Heart left ventricle (tissue), 16 donors: Measurements from ENCODE around the gene PHOSPHO1. TPM values are rescaled to one million over a fixed set of nuclear protein-coding genes. Genes with fewer than 3 reads are reported as not detected.

Experiments
- ATAC-seq, 4 donors: fragments of 200-7000 bp; cut with Tn5 transposase; one replicate each; pipeline ENCODE4 v1.9.1; 2020 to 2022; ENCODE audit warnings: moderate library complexity in 4 of 4, mild to moderate bottlenecking in 3 of 4, moderate number of reproducible peaks in 1 of 4
- DNase-seq, 5 donors: peaks; one replicate each; pipeline ENCODE4 v3.0.0-alpha.2; 2020
- H3K27ac ChIP-seq, 12 donors: fragments of 200-600 bp; sonication (generic) in 4 of 12; one replicate each; pipeline versions ENCODE4 v1.5.0 to v1.8.0; 2016 to 2022; ENCODE audit warnings: mild to moderate bottlenecking in 2 of 12
- H3K27me3 ChIP-seq, 9 donors: fragments of 200-600 bp; sonication (generic) in 2 of 9; one replicate each; pipeline versions ENCODE4 v1.5.1 to v1.8.0; 2016 to 2022; ENCODE audit warnings: mild to moderate bottlenecking in 3 of 9
- H3K36me3 ChIP-seq, 9 donors: fragments of 200-600 bp; sonication (generic) in 2 of 9; one replicate each; pipeline versions ENCODE4 v1.5.0 to v1.8.0; 2018 to 2022; ENCODE audit warnings: mild to moderate bottlenecking in 2 of 9
- H3K4me1 ChIP-seq, 12 donors: fragments of 200-600 bp; sonication (generic) in 4 of 12; one replicate each; pipeline versions ENCODE4 v1.5.0 to v1.8.0; 2016 to 2022; ENCODE audit warnings: mild to moderate bottlenecking in 3 of 12
- H3K4me3 ChIP-seq, 12 donors: fragments of 200-600 bp; sonication (generic) in 4 of 12; one replicate each; pipeline versions ENCODE4 v1.5.0 to v1.8.0; 2017 to 2022; ENCODE audit warnings: mild to moderate bottlenecking in 9 of 12, moderate library complexity in 4 of 12
- H3K9me3 ChIP-seq, 12 donors: fragments of 200-600 bp; sonication (generic) in 4 of 12; one replicate each; pipeline versions ENCODE4 v1.5.0 to v1.8.0; 2016 to 2022; ENCODE audit warnings: mild to moderate bottlenecking in 1 of 12
- CTCF ChIP-seq, 12 donors: fragments of 200-600 bp; sonication (generic) in 4 of 12; IDR thresholded peaks; one replicate each; pipeline versions ENCODE4 v1.5.0 to v1.8.0; 2018 to 2022; ENCODE audit warnings: antibody characterized with exemption in 12 of 12, mild to moderate bottlenecking in 5 of 12
- POLR2A ChIP-seq, 2 donors: fragments of 450-650 bp; IDR thresholded peaks; one replicate each; pipeline ENCODE4 v1.6.1; 2017; ENCODE audit warnings: antibody characterized with exemption in 2 of 2, mild to moderate bottlenecking in 2 of 2, moderate library complexity in 2 of 2
- WGBS, 4 donors: extraction: QIAGEN DNeasy Blood & Tissue Kit in 2 of 4; methylation state at CpG; one replicate each; pipeline versions ENCODE4 v1.1.5 to v1.1.7; 2013 to 2018; 5-methylcytosine and 5-hydroxymethylcytosine counted together
- intact Hi-C, 10 donors: fragments of 100-400 bp; cut with DNase I; formaldehyde crosslinking; loops; one replicate each; pipeline versions ENCODE4 v1.11.1 to v1.14.2; 2022
- polyA plus RNA-seq, 2 donors: library from polyadenylated mRNA; stranded (reverse); fragments of 200-250 nt; gene quantifications; one replicate each; pipeline ENCODE4 v1.2.3, GENCODE V29; 2013
- total RNA-seq, 9 donors: library from RNA; depleted of rRNA in 2 of 9; stranded (reverse); fragments of >200 nt in 2 of 9; fragmentation: NEBNext Ultra II Directional in 3 of 9; extraction: Animal tissue kit (Norgen Biotek cat#: 25700) in 3 of 9; gene quantifications; one replicate each; pipeline versions ENCODE4 v1.1.0 to v1.2.4, GENCODE V29; 2016 to 2023
- donor health status: ischemic (EF 13 %, LVEDD 7.1; RV severe dilation, severe dysfunction).
- donor health status: healthy with polysubstance abuse.
- donor health status: DM: no; HTN: yes; CAD: no.
- donor health status: DM: no; HTN: no; CAD: no.
- donor health status: ischemic (EF 25% LVEDD 6.9; RV normal size, moderate dysfunction).
- donor health status: ischemic (EF 25% LVEDD 5.7; RV mildly dilated, moderate dysfunction).
- donor health status: healthy.
- donor health status: DM: yes; HTN: yes; CAD: no.
- donor health status: ischemic (EF 35%, LVEDD 5.7; RV mildly dilated, moderate dysfunction).
- donor health status: nonischemic (EF 11% LVEDD 7.7; RV severe dilation, severe dysfunction).
- donor health status: DM: yes; HTN: yes; CAD: no.
- donor health status: PGD.
- donor health status: ischemic (EF 29% LVEDD 5.4; RV normal size, mild dysfunction).
- donor health status: nonischemic (EF 23%, LVEDD 6.1; RV moderate dilation, normal function).

The PHOSPHO1 gene
- total and polyA plus RNA-seq, 11 donors = 0.35 to 1.3 (median 0.66) TPM

GRCh38 chr17:49249292-49249794, 18.8 kb upstream of the PHOSPHO1 start:
- intact Hi-C loops = no loop called here
- Histone ChIP-seq H3K4me1 (peaks cover 0 to 12% (median 7%) of the 10 kb centered on the region in 12 donors), H3K4me3 (no peak overlapping the region), H3K27ac (peak overlapping the region in 5 of 12 donors; percentile 1 to 61 (median 30)), H3K27me3 (no peaks in the 10 kb centered on the region), H3K9me3 (no peaks in the 10 kb centered on the region), H3K36me3 (no peaks in the 10 kb centered on the region)
- 2 to 15% (median 5%) methylated on average over 9 to 10 of the region's 10 CpGs for WGBS, 4 donors
- DNase-seq (peak; percentile 68 to 82 (median 77)), ATAC-seq (peak; percentile 80 to 96 (median 91))
- TF ChIP-seq CTCF (IDR thresholded peaks at IDR 0.05) = no peak
- TF ChIP-seq POLR2A (IDR thresholded peaks at IDR 0.05) = no peak

- intact Hi-C loops = no loop called here
- Histone ChIP-seq H3K4me1 (peaks cover 0 to 12% (median 7%) of the 10 kb centered on the region in 12 donors), H3K27me3 (no peaks in the 10 kb centered on the region), H3K9me3 (no peaks in the 10 kb centered on the region), H3K36me3 (no peaks in the 10 kb centered on the region), H3K4me3 (no peak overlapping the region), H3K27ac (no peak overlapping the region)
- no peak for TF ChIP-seq POLR2A (IDR thresholded peaks at IDR 0.05)
- no peak for TF ChIP-seq CTCF (IDR thresholded peaks at IDR 0.05)
- WGBS, 4 donors = 85 to 91% (median 88%) methylated on average over 7 of the region's 7 CpGs
- no peak for DNase-seq
- ATAC-seq = no peak
These were observed 17.4 kb upstream of the PHOSPHO1 start for GRCh38 chr17:49247944-49248343.

GRCh38 chr17:49244839-49245238, 14.3 kb upstream of the PHOSPHO1 start:
- 91 to 95% (median 92%) methylated on average over 3 to 4 of the region's 4 CpGs for WGBS, 4 donors
- intact Hi-C loops = no loop called here
- no peak for ATAC-seq

GRCh38 chr17:49242813-49243212, 12.2 kb upstream of the PHOSPHO1 start:
- H3K36me3 ChIP-seq = no peaks in the 10 kb centered on the region
- ATAC-seq (no peak), DNase-seq (no peak)
- no peak for TF ChIP-seq POLR2A (IDR thresholded peaks at IDR 0.05)
- TF ChIP-seq CTCF (IDR thresholded peaks at IDR 0.05) = no peak
- no peaks in the 10 kb centered on the region for H3K27me3 ChIP-seq
- no peak overlapping the region for H3K4me3 ChIP-seq
- 93 to 98% (median 97%) methylated on average over 5 of the region's 5 CpGs for WGBS, 4 donors
- H3K27ac ChIP-seq = no peak overlapping the region
- no peaks in the 10 kb centered on the region for H3K4me1 ChIP-seq
- intact Hi-C loops = no loop called here
- no peaks in the 10 kb centered on the region for H3K9me3 ChIP-seq

More at GRCh38 chr17:49244839-49245238, 14.3 kb upstream of the PHOSPHO1 start:
- Histone ChIP-seq H3K4me3 (no peak overlapping the region), H3K27me3 (no peaks in the 10 kb centered on the region), H3K4me1 (peaks cover 0 to 12% (median 7%) of the 10 kb centered on the region in 12 donors), H3K36me3 (no peaks in the 10 kb centered on the region), H3K9me3 (no peaks in the 10 kb centered on the region), H3K27ac (no peak overlapping the region)
- no peak for TF ChIP-seq CTCF (IDR thresholded peaks at IDR 0.05)
- no peak for TF ChIP-seq POLR2A (IDR thresholded peaks at IDR 0.05)
- no peak for DNase-seq
